Liver (tissue), 9 donors: ENCODE results near the gene BPGM. TPM values are rescaled to one million over a fixed set of nuclear protein-coding genes. Genes with fewer than 3 reads are reported as not detected.

ENCODE experiments used
- DNase-seq: peaks from one replicate; pipeline ENCODE4 v3.0.0-alpha.2; 2017; ENCODE audit warnings: low spot score
- H3K27ac ChIP-seq, 2 donors: one replicate each; pipeline ENCODE4 v1.7.0; 2013; ENCODE audit warnings: inconsistent platforms in 2 of 2, low read length in 2 of 2, control low read depth in 1 of 2, low read depth in 1 of 2, mild to moderate bottlenecking in 1 of 2
- H3K27me3 ChIP-seq, 4 donors: one replicate each; pipeline versions ENCODE4 v1.6.1 to v1.7.0; 2013; ENCODE audit warnings: low read length in 3 of 4, inconsistent platforms in 1 of 4, mild to moderate bottlenecking in 1 of 4, moderate library complexity in 1 of 4; ENCODE audit not compliant: control insufficient read depth in 4 of 4, insufficient read depth in 4 of 4
- H3K36me3 ChIP-seq, 4 donors: one replicate each; pipeline versions ENCODE4 v1.6.1 to v1.7.0; 2013; ENCODE audit warnings: low read length in 3 of 4, mild to moderate bottlenecking in 3 of 4, low read depth in 1 of 4, moderate library complexity in 1 of 4; ENCODE audit not compliant: control insufficient read depth in 4 of 4, insufficient read depth in 3 of 4
- H3K4me1 ChIP-seq, 4 donors: one replicate each; pipeline versions ENCODE4 v1.6.1 to v1.7.0; 2013; ENCODE audit warnings: low read length in 3 of 4, mild to moderate bottlenecking in 3 of 4, moderate library complexity in 1 of 4; ENCODE audit not compliant: control insufficient read depth in 4 of 4, insufficient read depth in 4 of 4
- H3K4me3 ChIP-seq, 3 donors: one replicate each; pipeline versions ENCODE4 v1.6.1 to v1.7.0; 2013; ENCODE audit warnings: low read length in 3 of 3, control low read depth in 1 of 3, low read depth in 1 of 3, mild to moderate bottlenecking in 1 of 3
- H3K9ac ChIP-seq, 2 donors: one replicate each; pipeline ENCODE4 v1.7.0; 2013; ENCODE audit warnings: low read length in 2 of 2, mild to moderate bottlenecking in 2 of 2, moderate library complexity in 2 of 2, control low read depth in 1 of 2, low read depth in 1 of 2
- H3K9me3 ChIP-seq, 4 donors: one replicate each; pipeline versions ENCODE4 v1.6.1 to v1.7.0; 2013; ENCODE audit warnings: low read length in 3 of 4; ENCODE audit not compliant: control insufficient read depth in 4 of 4
- EGR1 ChIP-seq, 2 donors: IDR thresholded peaks; 2 replicates each; pipeline ENCODE4 v1.6.1; 2016 to 2018; ENCODE audit warnings: antibody characterized with exemption in 2 of 2, low read depth in 2 of 2
- FOXA1 ChIP-seq: IDR thresholded peaks from 2 replicates; pipeline ENCODE4 v1.6.1; 2016; ENCODE audit warnings: antibody characterized with exemption
- FOXA2 ChIP-seq: IDR thresholded peaks from 2 replicates; pipeline ENCODE4 v1.6.1; 2016; ENCODE audit warnings: antibody characterized with exemption
- GABPA ChIP-seq, 2 donors: IDR thresholded peaks in 1 of 2; conservative IDR thresholded peaks in 1 of 2; 2 replicates each; pipeline ENCODE4 v1.6.1; 2016; ENCODE audit warnings: antibody characterized with exemption in 2 of 2, mild to moderate bottlenecking in 1 of 2, moderate library complexity in 1 of 2
- HNF4G ChIP-seq: IDR thresholded peaks from 2 replicates; pipeline ENCODE4 v1.6.1; 2016; ENCODE audit warnings: antibody characterized with exemption
- RAD21 ChIP-seq, 2 donors: IDR thresholded peaks; 2 replicates each; pipeline ENCODE4 v1.6.1; 2016; ENCODE audit warnings: antibody characterized with exemption in 2 of 2, mild to moderate bottlenecking in 2 of 2
- RXRA ChIP-seq, 2 donors: IDR thresholded peaks; 2 replicates each; pipeline ENCODE4 v1.6.1; 2017 to 2018; ENCODE audit warnings: antibody characterized with exemption in 2 of 2, mild to moderate bottlenecking in 1 of 2
- SP1 ChIP-seq: IDR thresholded peaks from 2 replicates; pipeline ENCODE4 v1.6.1; 2018; ENCODE audit warnings: antibody characterized with exemption, mild to moderate bottlenecking
- TAF1 ChIP-seq: conservative IDR thresholded peaks from 2 replicates; pipeline ENCODE4 v1.6.1; 2016; ENCODE audit warnings: antibody characterized with exemption, mild to moderate bottlenecking
- YY1 ChIP-seq: IDR thresholded peaks from 2 replicates; pipeline ENCODE4 v1.6.1; 2016; ENCODE audit warnings: antibody characterized with exemption, mild to moderate bottlenecking
- WGBS: extraction: QIAGEN DNeasy Blood & Tissue Kit; methylation state at CpG from one replicate; pipeline ENCODE4 v1.1.7; 2013; 5-methylcytosine and 5-hydroxymethylcytosine counted together
- polyA plus RNA-seq, 2 donors: library from polyadenylated mRNA; stranded (reverse) in 1 of 2; unstranded in 1 of 2; fragments of 200-250 nt in 1 of 2; fragments of >200 nt in 1 of 2; fragmentation: Nextera tagmentation in 1 of 2; extraction: Ambion mirVana in 1 of 2; gene quantifications; one replicate each; pipeline versions ENCODE4 v1.2.1 to v1.2.3, GENCODE V29; 2013 to 2015
- total RNA-seq, 2 donors: library from RNA; depleted of rRNA; stranded (reverse); fragments of >200 nt; gene quantifications; one replicate each; pipeline ENCODE4 v1.2.3, GENCODE V29; 2014
- TF ChIP-seq, protein P1 (sequence below): fragments of 150-350 bp; IDR thresholded peaks from 2 replicates; pipeline ENCODE4 v1.5.1; 2017; ENCODE audit warnings: improper control_type of control experiment, low read depth, low read length; ENCODE audit not compliant: missing input control
- TF ChIP-seq, protein P2 (sequence below): IDR thresholded peaks from 2 replicates; pipeline ENCODE4 v1.6.1; 2016; ENCODE audit warnings: antibody characterized with exemption
- TF ChIP-seq, protein P3 (sequence below): IDR thresholded peaks from 2 replicates; pipeline ENCODE4 v1.6.1; 2016; ENCODE audit warnings: antibody characterized with exemption
- donor health status: healthy.
- donor health status: healthy.
- donor health status: healthy.
- donor health status: healthy.
- donor health status: healthy.

Gene BPGM
- total and polyA plus RNA-seq, 4 donors = 6.1 to 250 (median 7.6) TPM

DNA sequence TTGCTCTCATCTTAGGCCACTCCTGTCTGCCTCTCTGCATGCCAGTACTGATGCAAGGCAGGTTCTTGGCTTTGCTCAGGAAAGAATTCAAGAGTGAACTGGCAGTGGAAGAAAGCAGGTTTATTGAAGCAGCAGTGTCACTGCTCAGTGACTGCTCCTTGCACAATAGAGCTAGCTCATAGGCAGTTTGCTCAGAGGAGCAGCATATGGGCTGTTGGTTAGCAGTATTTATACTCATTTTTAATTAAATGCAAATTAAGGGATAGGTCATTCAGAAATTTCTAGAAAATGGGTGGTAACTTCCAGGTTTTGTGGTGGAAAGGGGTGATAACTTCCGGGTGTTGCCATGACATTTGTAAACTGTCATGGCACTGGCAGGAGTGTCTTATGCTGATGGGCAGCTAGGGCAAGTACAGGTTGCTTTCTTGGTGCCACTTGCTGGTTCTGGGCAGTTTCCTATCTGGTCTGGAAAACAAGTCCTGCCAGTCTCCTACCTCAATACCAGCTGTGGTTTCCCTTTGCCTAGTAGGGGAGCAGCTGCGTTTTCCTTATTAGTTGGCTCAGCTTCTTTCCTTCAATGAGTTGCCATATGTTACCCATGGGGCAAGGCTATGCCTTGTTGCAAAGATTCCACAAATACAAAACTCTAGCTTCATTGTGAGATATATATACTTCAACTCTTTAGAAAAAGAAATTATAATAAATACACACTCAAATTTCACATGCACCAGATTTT lies 68.0 kb downstream of the BPGM start:
- Histone ChIP-seq H3K4me1 (no peaks in the 10 kb centered on the region), H3K27ac (no peak overlapping the region), H3K4me3 (no peak overlapping the region), H3K9me3 (no peaks in the 10 kb centered on the region), H3K27me3 (no peaks in the 10 kb centered on the region), H3K9ac (no peak overlapping the region), H3K36me3 (no peaks in the 10 kb centered on the region)
- no peak for DNase-seq
- WGBS = 93% methylated on average over 2 of the region's 2 CpGs
- TF ChIP-seq SP1 = no peak
- TF ChIP-seq RXRA (IDR thresholded peaks at IDR 0.05) = no peak
- no peak for TF ChIP-seq EGR1 (IDR thresholded peaks at IDR 0.05; ENCODE audit: low read depth in 2 of 2)
- TF ChIP-seq, protein P1, sequence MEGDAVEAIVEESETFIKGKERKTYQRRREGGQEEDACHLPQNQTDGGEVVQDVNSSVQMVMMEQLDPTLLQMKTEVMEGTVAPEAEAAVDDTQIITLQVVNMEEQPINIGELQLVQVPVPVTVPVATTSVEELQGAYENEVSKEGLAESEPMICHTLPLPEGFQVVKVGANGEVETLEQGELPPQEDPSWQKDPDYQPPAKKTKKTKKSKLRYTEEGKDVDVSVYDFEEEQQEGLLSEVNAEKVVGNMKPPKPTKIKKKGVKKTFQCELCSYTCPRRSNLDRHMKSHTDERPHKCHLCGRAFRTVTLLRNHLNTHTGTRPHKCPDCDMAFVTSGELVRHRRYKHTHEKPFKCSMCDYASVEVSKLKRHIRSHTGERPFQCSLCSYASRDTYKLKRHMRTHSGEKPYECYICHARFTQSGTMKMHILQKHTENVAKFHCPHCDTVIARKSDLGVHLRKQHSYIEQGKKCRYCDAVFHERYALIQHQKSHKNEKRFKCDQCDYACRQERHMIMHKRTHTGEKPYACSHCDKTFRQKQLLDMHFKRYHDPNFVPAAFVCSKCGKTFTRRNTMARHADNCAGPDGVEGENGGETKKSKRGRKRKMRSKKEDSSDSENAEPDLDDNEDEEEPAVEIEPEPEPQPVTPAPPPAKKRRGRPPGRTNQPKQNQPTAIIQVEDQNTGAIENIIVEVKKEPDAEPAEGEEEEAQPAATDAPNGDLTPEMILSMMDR = no peak

DNA sequence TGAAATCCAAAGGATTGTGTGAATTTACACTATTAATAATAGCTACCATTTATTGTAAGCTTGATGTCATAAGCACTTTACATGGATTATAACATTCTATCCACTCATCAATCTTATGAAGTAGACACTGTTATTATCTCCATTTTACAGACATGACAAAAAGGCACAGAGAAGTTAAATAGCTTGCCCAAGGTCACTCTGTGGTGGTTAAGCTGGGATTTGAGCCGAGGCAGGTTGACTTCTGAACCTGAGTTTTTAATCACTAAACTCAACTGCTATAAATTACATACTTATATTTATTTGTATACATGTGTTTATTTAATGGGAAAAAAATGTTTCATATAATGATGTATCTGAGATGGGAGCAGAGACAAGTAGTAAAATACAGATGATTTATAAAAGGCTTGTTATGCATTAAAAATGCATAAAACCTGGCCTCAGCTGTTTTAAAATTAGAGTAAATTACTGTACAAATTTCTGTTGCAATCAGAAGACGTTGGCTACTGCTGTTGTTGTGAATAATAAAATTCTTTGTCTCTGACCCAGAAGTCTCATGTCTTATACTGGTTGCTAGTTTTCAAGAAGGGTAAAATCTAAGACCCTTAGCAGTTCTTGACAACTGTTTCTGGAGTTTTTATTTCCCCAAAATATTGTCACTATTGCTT lies 71.7 kb downstream of the BPGM start:
- Histone ChIP-seq H3K9ac (no peak overlapping the region), H3K27me3 (no peaks in the 10 kb centered on the region), H3K4me3 (no peak overlapping the region), H3K9me3 (no peaks in the 10 kb centered on the region), H3K4me1 (no peaks in the 10 kb centered on the region), H3K36me3 (no peaks in the 10 kb centered on the region), H3K27ac (no peak overlapping the region)
- 77% methylated on average over 2 of the region's 2 CpGs for WGBS
- TF ChIP-seq YY1 (no peak), TAF1 (no peak), GABPA (IDR thresholded peaks at IDR 0.05 in 1 of 2, conservative IDR thresholded peaks at IDR 0.05 in 1 of 2) (no peak), FOXA1 (no peak)
- TF ChIP-seq, protein P1 = no peak
- DNase-seq = no peak

DNA sequence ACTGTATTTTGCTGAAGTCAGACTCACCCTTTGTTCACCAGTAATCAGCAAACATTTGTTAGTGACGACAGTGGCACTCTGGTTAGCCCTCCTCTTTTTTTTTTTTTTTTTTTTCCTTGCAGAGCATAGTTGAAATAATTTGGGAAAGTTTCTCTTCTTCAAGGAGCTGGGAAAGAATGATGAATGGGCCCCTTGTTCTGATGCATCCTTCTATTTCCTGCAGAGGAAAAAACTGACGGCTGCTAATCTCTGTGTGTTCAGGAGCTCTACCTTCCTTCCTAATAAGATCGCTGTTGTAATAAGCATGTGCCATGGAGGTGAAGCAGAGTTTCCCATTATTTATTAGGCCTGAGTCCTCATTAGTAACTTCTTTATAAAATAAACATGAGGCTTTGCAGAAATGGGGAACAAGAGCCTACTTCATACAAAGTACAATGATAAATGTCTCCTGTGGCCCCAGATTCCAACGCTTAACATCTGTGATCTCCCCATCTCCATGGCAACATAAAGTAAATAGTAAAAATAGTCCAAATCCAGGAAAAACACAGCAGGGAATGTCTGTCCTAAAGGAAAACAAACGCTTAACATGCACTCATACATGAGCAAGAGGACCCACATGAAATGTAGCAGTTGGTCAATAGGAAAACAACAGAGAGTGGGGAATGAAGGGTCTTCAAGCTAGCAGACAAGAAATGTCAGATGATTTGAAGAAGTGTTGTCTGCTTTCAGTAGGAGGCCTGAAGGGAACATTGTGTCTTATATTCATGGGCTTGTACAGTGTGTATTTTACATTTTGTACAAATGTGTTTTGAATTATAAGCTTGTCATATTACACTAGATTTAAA lies 73.7 kb downstream of the BPGM start:
- no peak overlapping the region for H3K27ac ChIP-seq
- no peaks in the 10 kb centered on the region for H3K4me1 ChIP-seq
- 61% methylated on average over 5 of the region's 5 CpGs for WGBS
- no peaks in the 10 kb centered on the region for H3K9me3 ChIP-seq
- no peaks in the 10 kb centered on the region for H3K27me3 ChIP-seq
- no peaks in the 10 kb centered on the region for H3K36me3 ChIP-seq
- H3K4me3 ChIP-seq = no peak overlapping the region
- no peak overlapping the region for H3K9ac ChIP-seq
- DNase-seq = no peak
- TF ChIP-seq FOXA2 (no peak), HNF4G (no peak), RAD21 (IDR thresholded peaks at IDR 0.05) (no peak)
- TF ChIP-seq, protein P2, sequence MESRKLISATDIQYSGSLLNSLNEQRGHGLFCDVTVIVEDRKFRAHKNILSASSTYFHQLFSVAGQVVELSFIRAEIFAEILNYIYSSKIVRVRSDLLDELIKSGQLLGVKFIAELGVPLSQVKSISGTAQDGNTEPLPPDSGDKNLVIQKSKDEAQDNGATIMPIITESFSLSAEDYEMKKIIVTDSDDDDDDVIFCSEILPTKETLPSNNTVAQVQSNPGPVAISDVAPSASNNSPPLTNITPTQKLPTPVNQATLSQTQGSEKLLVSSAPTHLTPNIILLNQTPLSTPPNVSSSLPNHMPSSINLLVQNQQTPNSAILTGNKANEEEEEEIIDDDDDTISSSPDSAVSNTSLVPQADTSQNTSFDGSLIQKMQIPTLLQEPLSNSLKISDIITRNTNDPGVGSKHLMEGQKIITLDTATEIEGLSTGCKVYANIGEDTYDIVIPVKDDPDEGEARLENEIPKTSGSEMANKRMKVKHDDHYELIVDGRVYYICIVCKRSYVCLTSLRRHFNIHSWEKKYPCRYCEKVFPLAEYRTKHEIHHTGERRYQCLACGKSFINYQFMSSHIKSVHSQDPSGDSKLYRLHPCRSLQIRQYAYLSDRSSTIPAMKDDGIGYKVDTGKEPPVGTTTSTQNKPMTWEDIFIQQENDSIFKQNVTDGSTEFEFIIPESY = no peak
- TF ChIP-seq, protein P1 = no peak
- TF ChIP-seq, protein P3, sequence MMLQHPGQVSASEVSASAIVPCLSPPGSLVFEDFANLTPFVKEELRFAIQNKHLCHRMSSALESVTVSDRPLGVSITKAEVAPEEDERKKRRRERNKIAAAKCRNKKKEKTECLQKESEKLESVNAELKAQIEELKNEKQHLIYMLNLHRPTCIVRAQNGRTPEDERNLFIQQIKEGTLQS = no peak
